ENCODE data around the gene CYP2J2.

Gene CYP2J2

DNA sequence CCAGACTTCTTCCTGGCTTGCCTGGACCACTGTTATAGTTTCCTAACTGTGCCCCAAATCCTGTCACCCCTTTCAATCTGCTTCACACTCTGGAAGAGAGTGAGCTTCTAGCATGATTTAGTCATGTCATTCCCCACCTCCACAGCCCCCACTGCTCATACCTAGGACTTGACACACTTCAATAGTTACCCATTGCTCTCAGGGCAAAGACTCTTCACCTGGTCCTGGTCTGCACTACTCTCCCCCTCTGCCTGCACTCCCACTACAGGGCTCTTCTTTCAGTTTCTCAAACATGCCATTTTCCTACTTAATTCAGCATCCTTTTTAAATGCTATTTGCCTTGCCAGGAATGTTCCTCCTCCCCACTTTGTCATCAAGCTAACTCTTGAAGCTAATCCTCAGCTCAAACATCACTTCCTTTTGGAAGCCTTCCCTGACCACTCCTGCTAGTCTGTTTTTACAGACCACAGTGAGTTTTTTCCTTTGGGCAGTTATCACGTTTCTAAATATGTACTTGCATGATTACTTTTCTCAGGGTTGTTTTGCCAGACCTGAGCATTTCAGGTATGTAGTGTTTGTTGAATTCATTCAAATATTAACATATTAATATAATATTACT lies 24.7 kb downstream of the CYP2J2 start:
- DNase-seq (ENCODE audit: low spot score) = no peak
- TF ChIP-seq, protein P1, sequence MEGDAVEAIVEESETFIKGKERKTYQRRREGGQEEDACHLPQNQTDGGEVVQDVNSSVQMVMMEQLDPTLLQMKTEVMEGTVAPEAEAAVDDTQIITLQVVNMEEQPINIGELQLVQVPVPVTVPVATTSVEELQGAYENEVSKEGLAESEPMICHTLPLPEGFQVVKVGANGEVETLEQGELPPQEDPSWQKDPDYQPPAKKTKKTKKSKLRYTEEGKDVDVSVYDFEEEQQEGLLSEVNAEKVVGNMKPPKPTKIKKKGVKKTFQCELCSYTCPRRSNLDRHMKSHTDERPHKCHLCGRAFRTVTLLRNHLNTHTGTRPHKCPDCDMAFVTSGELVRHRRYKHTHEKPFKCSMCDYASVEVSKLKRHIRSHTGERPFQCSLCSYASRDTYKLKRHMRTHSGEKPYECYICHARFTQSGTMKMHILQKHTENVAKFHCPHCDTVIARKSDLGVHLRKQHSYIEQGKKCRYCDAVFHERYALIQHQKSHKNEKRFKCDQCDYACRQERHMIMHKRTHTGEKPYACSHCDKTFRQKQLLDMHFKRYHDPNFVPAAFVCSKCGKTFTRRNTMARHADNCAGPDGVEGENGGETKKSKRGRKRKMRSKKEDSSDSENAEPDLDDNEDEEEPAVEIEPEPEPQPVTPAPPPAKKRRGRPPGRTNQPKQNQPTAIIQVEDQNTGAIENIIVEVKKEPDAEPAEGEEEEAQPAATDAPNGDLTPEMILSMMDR (IDR thresholded peaks at IDR 0.05; ENCODE audit: extremely low read depth, missing control alignments) = no peak

DNA sequence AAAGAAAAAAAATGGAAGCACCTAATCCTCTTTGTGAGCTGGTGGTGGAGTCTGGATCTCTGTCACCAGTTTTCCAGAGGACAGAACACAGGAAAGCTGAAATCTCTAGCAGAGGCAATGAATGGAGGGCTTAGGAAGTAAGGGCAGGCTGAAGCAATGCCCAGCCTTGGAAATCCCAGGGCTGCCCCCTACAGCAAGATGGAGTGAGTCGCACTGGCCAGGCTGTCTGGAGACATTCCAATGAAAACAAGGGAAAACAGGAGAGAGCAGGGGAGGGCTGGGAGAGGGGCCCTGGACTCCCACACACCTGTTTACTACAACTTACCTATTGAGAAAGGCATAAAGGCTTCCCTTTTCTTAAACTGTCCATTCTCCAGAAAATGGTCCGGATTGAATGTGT lies 25.9 kb downstream of the CYP2J2 start:
- DNase-seq (ENCODE audit: low spot score) = no peak
- TF ChIP-seq, protein P1 (IDR thresholded peaks at IDR 0.05; ENCODE audit: extremely low read depth, missing control alignments) = no peak

DNA sequence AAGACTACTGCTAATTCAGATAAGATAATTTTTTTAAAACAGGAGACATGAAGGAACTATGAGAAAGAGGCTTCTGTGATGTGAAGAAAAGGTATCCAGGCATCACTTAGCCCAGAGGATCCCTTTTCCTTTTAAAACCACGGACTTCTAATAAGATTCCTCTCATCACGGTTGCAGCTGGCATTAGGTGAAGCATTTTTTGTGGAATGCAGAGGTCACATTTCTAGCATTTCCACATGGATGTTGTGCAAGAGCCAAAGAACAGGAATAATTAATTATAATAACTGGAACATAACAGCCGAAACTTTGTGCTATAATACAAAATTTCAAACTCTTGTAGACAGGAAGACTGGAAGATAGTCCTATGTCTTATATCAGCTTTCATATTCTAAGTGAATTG lies 27.6 kb downstream of the CYP2J2 start:
- TF ChIP-seq, protein P1 (IDR thresholded peaks at IDR 0.05; ENCODE audit: extremely low read depth, missing control alignments) = no peak
- no peak for DNase-seq (ENCODE audit: low spot score)

DNA sequence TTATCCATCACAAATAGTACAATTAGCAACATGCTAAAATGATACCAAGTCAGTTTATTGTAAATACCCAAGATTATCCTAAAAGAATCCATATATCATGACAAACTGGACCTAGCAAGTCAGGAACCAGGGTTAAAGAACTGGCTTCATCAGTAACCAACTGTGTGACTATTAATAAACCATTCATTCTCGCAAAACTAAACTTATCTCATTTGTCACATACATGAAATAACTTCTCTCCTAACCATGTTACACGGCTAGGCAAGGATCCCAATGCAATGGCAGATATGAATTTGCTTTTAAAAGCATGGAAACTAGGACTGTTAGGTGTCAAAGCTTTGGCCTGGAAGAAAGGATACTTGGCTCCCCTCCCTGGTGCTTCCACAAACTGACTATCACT lies 29.4 kb downstream of the CYP2J2 start:
- TF ChIP-seq, protein P1 (IDR thresholded peaks at IDR 0.05; ENCODE audit: extremely low read depth, missing control alignments) = no peak
- no peak for DNase-seq (ENCODE audit: low spot score)

DNA sequence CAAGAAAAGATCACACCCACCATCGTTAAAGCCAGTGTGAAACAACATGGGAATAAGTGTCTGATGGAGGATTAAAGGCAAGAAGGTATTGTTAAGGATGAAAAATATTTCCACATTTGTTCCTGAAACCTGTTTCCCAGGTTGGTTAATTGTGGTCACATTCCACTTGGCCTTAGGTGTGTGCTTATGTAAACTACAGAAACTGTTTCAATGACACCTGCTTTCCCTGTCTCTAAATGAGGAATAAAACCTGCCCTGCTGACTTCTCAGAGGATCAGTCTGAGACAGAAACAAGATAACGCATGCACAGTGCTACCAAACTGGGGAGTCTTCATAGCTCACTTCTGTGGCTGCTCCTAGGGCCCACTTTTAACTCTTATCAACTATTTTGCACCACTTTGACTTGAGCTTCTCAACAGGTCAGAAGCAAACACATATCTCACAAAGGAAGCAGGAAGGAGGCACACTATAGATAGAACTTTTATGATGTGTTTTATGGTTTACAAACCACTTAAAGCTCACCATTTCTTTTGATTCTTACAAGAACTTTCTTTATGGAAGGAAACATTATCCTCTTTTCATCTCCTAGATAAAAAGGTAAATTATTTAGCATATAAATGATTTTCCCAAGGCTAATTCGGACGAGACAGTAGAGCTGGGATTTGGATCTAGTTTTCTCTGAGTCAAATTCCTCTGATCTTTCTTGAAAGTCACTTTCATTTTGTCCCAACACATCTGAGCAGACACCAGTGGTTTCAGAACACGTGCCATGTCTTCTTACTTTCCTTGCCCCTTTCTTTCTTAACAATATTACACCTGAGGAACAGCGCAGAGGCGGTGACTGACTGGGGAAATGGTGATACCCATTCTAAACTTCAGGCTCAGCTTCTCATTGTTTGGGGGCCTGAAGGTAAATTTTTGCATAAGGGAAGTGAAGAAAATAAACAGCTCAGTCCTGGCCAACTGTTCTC lies 33.4 kb downstream of the CYP2J2 start:
- TF ChIP-seq, protein P1 (IDR thresholded peaks at IDR 0.05; ENCODE audit: extremely low read depth, missing control alignments) = no peak
- no peak for DNase-seq (ENCODE audit: low spot score)

GRCh38 chr1:59885160-59885832 lies 41.3 kb downstream of the CYP2J2 start:
- DNase-seq (ENCODE audit: low spot score) = no peak
- TF ChIP-seq, protein P1 (IDR thresholded peaks at IDR 0.05; ENCODE audit: extremely low read depth, missing control alignments) = no peak

- no peak for DNase-seq (ENCODE audit: low spot score)
Observed at GRCh38 chr1:59880735-59881134, 45.8 kb downstream of the CYP2J2 start.

More at GRCh38 chr1:59880735-59881134, 45.8 kb downstream of the CYP2J2 start:
- TF ChIP-seq, protein P1 (IDR thresholded peaks at IDR 0.05; ENCODE audit: extremely low read depth, missing control alignments) = no peak

All from GM20000 (cell line).